Measurements from ENCODE around the gene TCAF1. TPM values are rescaled to one million over a fixed set of nuclear protein-coding genes. Genes with fewer than 3 reads are reported as not detected.
"Not testable (repeated sequence)": the region's sequence is repeated elsewhere in the genome, so short reads cannot be mapped to it uniquely, and the experiment has no call there.

Gene TCAF1
- total and polyA plus RNA-seq, 7 donors, result 4.3 to 107 (median 19.5) TPM

GRCh38 chr7:143826578-143826977, 75.4 kb downstream of the TCAF1 start:
- H3K27me3 ChIP-seq (ENCODE audit: insufficient read depth in 3 of 3, low read length in 2 of 3); H3K36me3 ChIP-seq (ENCODE audit: insufficient read depth in 1 of 2, low read depth in 1 of 2); H3K27ac ChIP-seq; H3K9me3 ChIP-seq; H3K4me1 ChIP-seq; intact Hi-C loops (cut with DNase I); H3K4me3 ChIP-seq; ATAC-seq; DNase-seq: not testable (repeated sequence)
- WGBS, 3 donors, result no CpG with 5 or more reads among the region's 5 CpGs

GRCh38 chr7:143824295-143825135, 77.5 kb downstream of the TCAF1 start:
- H3K4me3 ChIP-seq; H3K27ac ChIP-seq; DNase-seq; intact Hi-C loops (cut with DNase I); ATAC-seq; H3K27me3 ChIP-seq (ENCODE audit: insufficient read depth in 3 of 3, low read length in 2 of 3); H3K9me3 ChIP-seq; H3K4me1 ChIP-seq; H3K36me3 ChIP-seq (ENCODE audit: insufficient read depth in 1 of 2, low read depth in 1 of 2): not testable (repeated sequence)
- no CpG with 5 or more reads among the region's 7 CpGs for whole genome bisulfite sequencing, 3 donors

GRCh38 chr7:143823634-143824294, 78.2 kb downstream of the TCAF1 start:
- ATAC-seq; intact Hi-C loops (cut with DNase I); H3K27me3 ChIP-seq (ENCODE audit: insufficient read depth in 3 of 3, low read length in 2 of 3); H3K36me3 ChIP-seq (ENCODE audit: insufficient read depth in 1 of 2, low read depth in 1 of 2); DNase-seq; H3K4me3 ChIP-seq; H3K27ac ChIP-seq; H3K9me3 ChIP-seq; H3K4me1 ChIP-seq: not testable (repeated sequence)
- WGBS, 3 donors, result no CpG with 5 or more reads among the region's 3 CpGs

- H3K9me3 ChIP-seq; DNase-seq; ATAC-seq; H3K4me1 ChIP-seq; H3K4me3 ChIP-seq; H3K27me3 ChIP-seq (ENCODE audit: insufficient read depth in 3 of 3, low read length in 2 of 3); H3K27ac ChIP-seq; H3K36me3 ChIP-seq (ENCODE audit: insufficient read depth in 1 of 2, low read depth in 1 of 2); intact Hi-C loops (cut with DNase I): not testable (repeated sequence)
- WGBS, 3 donors, result 75 to 80% methylated on average over 1 of the region's 12 CpGs; no CpG with 5 or more reads in 1 of the 3 donors
These were observed 80.3 kb downstream of the TCAF1 start for GRCh38 chr7:143821392-143822277.

- DNase-seq; H3K36me3 ChIP-seq (ENCODE audit: insufficient read depth in 1 of 2, low read depth in 1 of 2); H3K9me3 ChIP-seq; H3K27ac ChIP-seq; intact Hi-C loops (cut with DNase I); H3K4me1 ChIP-seq; H3K4me3 ChIP-seq; H3K27me3 ChIP-seq (ENCODE audit: insufficient read depth in 3 of 3, low read length in 2 of 3): not testable (repeated sequence)
- peak in 2 of 4 donors; percentile 57 to 68 for ATAC-seq
- WGBS, 3 donors, result no CpG with 5 or more reads among the region's 7 CpGs
These were observed 84.1 kb downstream of the TCAF1 start for GRCh38 chr7:143817873-143818272.

GRCh38 chr7:143816471-143817133, 85.4 kb downstream of the TCAF1 start:
- intact Hi-C loops (cut with DNase I); H3K36me3 ChIP-seq (ENCODE audit: insufficient read depth in 1 of 2, low read depth in 1 of 2); H3K27me3 ChIP-seq (ENCODE audit: insufficient read depth in 3 of 3, low read length in 2 of 3); ATAC-seq; H3K9me3 ChIP-seq; H3K27ac ChIP-seq; H3K4me3 ChIP-seq; H3K4me1 ChIP-seq; DNase-seq: not testable (repeated sequence)
- WGBS, 3 donors, result 83 to 100% (median 85%) methylated on average over 2 of the region's 8 CpGs

GRCh38 chr7:143810639-143811038, 91.3 kb downstream of the TCAF1 start:
- H3K4me1 ChIP-seq; H3K27ac ChIP-seq; H3K27me3 ChIP-seq (ENCODE audit: insufficient read depth in 3 of 3, low read length in 2 of 3); ATAC-seq; H3K9me3 ChIP-seq; H3K4me3 ChIP-seq; DNase-seq; H3K36me3 ChIP-seq (ENCODE audit: insufficient read depth in 1 of 2, low read depth in 1 of 2); intact Hi-C loops (cut with DNase I): not testable (repeated sequence)
- WGBS, 3 donors, result no CpG with 5 or more reads among the region's 6 CpGs

GRCh38 chr7:143806664-143807071, 95.3 kb downstream of the TCAF1 start:
- H3K27ac ChIP-seq; H3K27me3 ChIP-seq (ENCODE audit: insufficient read depth in 3 of 3, low read length in 2 of 3); H3K9me3 ChIP-seq; H3K4me3 ChIP-seq; intact Hi-C loops (cut with DNase I); H3K36me3 ChIP-seq (ENCODE audit: insufficient read depth in 1 of 2, low read depth in 1 of 2); DNase-seq; H3K4me1 ChIP-seq: not testable (repeated sequence)
- no CpG with 5 or more reads among the region's 5 CpGs for WGBS, 3 donors
- ATAC-seq, result peak; percentile 51 to 82 (median 66)

All from psoas muscle (tissue), 8 donors.